H9 (cell line): ENCODE data around the gene ZNF169. TPM values are rescaled to one million over a fixed set of nuclear protein-coding genes. Genes with fewer than 3 reads are reported as not detected.
"Not testable (repeated sequence)": the region's sequence is repeated elsewhere in the genome, so short reads cannot be mapped to it uniquely, and the experiment has no call there.

Experiments
- DNase-seq: peaks from one replicate; pipeline ENCODE4 v3.0.0-alpha.2; 2017
- H2AFZ ChIP-seq: one replicate; pipeline ENCODE4 v1.6.1; 2013; ENCODE audit warnings: mild to moderate bottlenecking, low read length, control low read depth, moderate library complexity
- H2AK5ac ChIP-seq: 2 replicates; pipeline ENCODE4 v1.6.1; 2013; ENCODE audit warnings: low read length, control low read depth, mixed read lengths; ENCODE audit not compliant: insufficient read length
- H2BK120ac ChIP-seq: one replicate; pipeline ENCODE4 v1.6.1; 2013; ENCODE audit warnings: low read depth, mild to moderate bottlenecking, low read length, control low read depth, inconsistent platforms; ENCODE audit not compliant: poor library complexity, severe bottlenecking
- H2BK12ac ChIP-seq: 2 replicates; pipeline ENCODE4 v1.6.1; 2013; ENCODE audit warnings: low read length, control low read depth, mixed read lengths, low read depth; ENCODE audit not compliant: insufficient read length
- H2BK15ac ChIP-seq: 2 replicates; pipeline ENCODE4 v1.6.1; 2013; ENCODE audit warnings: low read depth, low read length, control low read depth
- H2BK20ac ChIP-seq: one replicate; pipeline ENCODE4 v1.6.1; 2013; ENCODE audit warnings: low read depth, mild to moderate bottlenecking, low read length, control low read depth, inconsistent platforms; ENCODE audit not compliant: poor library complexity, severe bottlenecking
- H2BK5ac ChIP-seq: 2 replicates; pipeline ENCODE4 v1.6.1; 2013; ENCODE audit warnings: low read length, control low read depth, mixed read lengths; ENCODE audit not compliant: insufficient read length
- H3K14ac ChIP-seq: 2 replicates; pipeline ENCODE4 v1.6.1; 2013; ENCODE audit warnings: low read length, control low read depth; ENCODE audit not compliant: insufficient read depth
- H3K18ac ChIP-seq: 2 replicates; pipeline ENCODE4 v1.6.1; 2013; ENCODE audit warnings: low read depth, mild to moderate bottlenecking, mixed read lengths, low read length, control low read depth; ENCODE audit not compliant: insufficient read length
- H3K23ac ChIP-seq: 2 replicates; pipeline ENCODE4 v1.6.1; 2013; ENCODE audit warnings: low read length, control low read depth, mixed read lengths, low read depth; ENCODE audit not compliant: insufficient read length
- H3K23me2 ChIP-seq: 2 replicates; pipeline ENCODE4 v1.6.1; 2013; ENCODE audit warnings: low read depth, mild to moderate bottlenecking, mixed read lengths, low read length, control low read depth; ENCODE audit not compliant: insufficient read length, poor library complexity, severe bottlenecking
- H3K27ac ChIP-seq: 2 replicates; pipeline ENCODE4 v1.5.1; 2013; ENCODE audit warnings: low read length, control low read depth, mixed read lengths, low read depth; ENCODE audit not compliant: insufficient read length
- H3K27me3 ChIP-seq: 2 replicates; pipeline ENCODE4 v1.6.1; 2013; ENCODE audit warnings: low read length, control low read depth, inconsistent platforms; ENCODE audit not compliant: insufficient read depth
- H3K4ac ChIP-seq: 2 replicates; pipeline ENCODE4 v1.6.1; 2013; ENCODE audit warnings: low read depth, mild to moderate bottlenecking, control low read depth, inconsistent platforms, low read length, moderate library complexity
- H3K4me1 ChIP-seq: 2 replicates; pipeline ENCODE4 v1.6.1; 2013; ENCODE audit warnings: low read length, control low read depth, inconsistent platforms; ENCODE audit not compliant: insufficient read depth
- H3K4me2 ChIP-seq: 2 replicates; pipeline ENCODE4 v1.6.1; 2013; ENCODE audit warnings: low read length, control low read depth, mixed read lengths; ENCODE audit not compliant: insufficient read length, insufficient read depth
- H3K56ac ChIP-seq: 2 replicates; pipeline ENCODE4 v1.6.1; 2013; ENCODE audit warnings: low read depth, mild to moderate bottlenecking, mixed read lengths, low read length, control low read depth; ENCODE audit not compliant: insufficient read length
- H3K79me1 ChIP-seq: 2 replicates; pipeline ENCODE4 v1.6.1; 2013; ENCODE audit warnings: low read depth, mild to moderate bottlenecking, moderate library complexity, low read length, control low read depth, inconsistent platforms; ENCODE audit not compliant: insufficient read depth, poor library complexity, severe bottlenecking
- H3K79me2 ChIP-seq: 2 replicates; pipeline ENCODE4 v1.6.1; 2013; ENCODE audit warnings: low read length, control low read depth, inconsistent platforms; ENCODE audit not compliant: insufficient read depth
- H3K9ac ChIP-seq: 2 replicates; pipeline ENCODE4 v1.6.1; 2013; ENCODE audit warnings: low read length, control low read depth, mixed read lengths; ENCODE audit not compliant: insufficient read length; ENCODE audit errors: extremely low read depth
- H3K9me3 ChIP-seq: one replicate; pipeline ENCODE4 v1.6.1; 2013; ENCODE audit warnings: low read depth, low read length, inconsistent platforms; ENCODE audit not compliant: control insufficient read depth
- H3T11ph ChIP-seq: one replicate; pipeline ENCODE4 v1.6.1; 2013; ENCODE audit warnings: mild to moderate bottlenecking, low read length, control low read depth, inconsistent platforms
- H4K20me1 ChIP-seq: one replicate; pipeline ENCODE4 v1.6.1; 2013; ENCODE audit not compliant: control insufficient read depth, insufficient read length, insufficient read depth
- H4K5ac ChIP-seq: 2 replicates; pipeline ENCODE4 v1.6.1; 2013; ENCODE audit warnings: low read depth, mild to moderate bottlenecking, mixed read lengths, low read length, control low read depth; ENCODE audit not compliant: insufficient read length
- H4K8ac ChIP-seq: replicated peaks from 2 replicates; pipeline ENCODE4 v1.6.1; 2013; ENCODE audit warnings: low read length, control low read depth, mixed read lengths, low read depth; ENCODE audit not compliant: insufficient read length
- H4K91ac ChIP-seq: 2 replicates; pipeline ENCODE4 v1.6.1; 2013; ENCODE audit warnings: low read depth, mild to moderate bottlenecking, moderate library complexity, mixed read lengths, low read length, control low read depth; ENCODE audit not compliant: insufficient read length
- H3K27ac Mint-ChIP-seq, 3 experiments: 2 replicates in 2 of 3; 3 replicates in 1 of 3; pipeline ENCODE4 v1.8.0; 2020 to 2021; ENCODE audit warnings: mixed read lengths in 3 of 3, mild to moderate bottlenecking in 1 of 3, moderate library complexity in 1 of 3
- H3K27me3 Mint-ChIP-seq: 2 replicates; pipeline ENCODE4 v1.8.0; 2021; ENCODE audit warnings: low read depth, mild to moderate bottlenecking, moderate library complexity, mixed read lengths
- H3K36me3 Mint-ChIP-seq, 3 experiments: 2 replicates in 2 of 3; 3 replicates in 1 of 3; pipeline ENCODE4 v1.8.0; 2020 to 2021; ENCODE audit warnings: low read depth in 3 of 3, mixed read lengths in 3 of 3; ENCODE audit not compliant: insufficient read depth in 1 of 3
- H3K4me1 Mint-ChIP-seq, 2 experiments: 2 replicates each; pipeline ENCODE4 v1.8.0; 2020; ENCODE audit warnings: mixed read lengths in 2 of 2
- H3K4me3 Mint-ChIP-seq, 2 experiments: 2 replicates in 1 of 2; 3 replicates in 1 of 2; pipeline ENCODE4 v1.8.0; 2020 to 2021; ENCODE audit warnings: mild to moderate bottlenecking in 2 of 2, mixed read lengths in 2 of 2, moderate library complexity in 1 of 2
- H3K9me3 Mint-ChIP-seq, 2 experiments: 2 replicates in 1 of 2; 3 replicates in 1 of 2; pipeline ENCODE4 v1.8.0; 2020; ENCODE audit warnings: mild to moderate bottlenecking in 2 of 2, mixed read lengths in 2 of 2, moderate library complexity in 1 of 2
- WGBS: extraction: QIAGEN DNeasy Blood & Tissue Kit; methylation state at CpG from one replicate; pipeline ENCODE4 v1.1.7; 2013; ENCODE audit warnings: missing lambda C conversion rate, low lambda C conversion rate, mixed read lengths; ENCODE audit not compliant: insufficient read length; ENCODE audit errors: extremely low coverage; 5-methylcytosine and 5-hydroxymethylcytosine counted together
- total RNA-seq: library from RNA; stranded (reverse); gene quantifications from 2 replicates; pipeline ENCODE4 v1.2.1, GENCODE V29; 2021
- TF ChIP-seq, protein P1 (sequence below): fragments of 200-600 bp; sonication (generic); conservative IDR thresholded peaks from 3 replicates; pipeline ENCODE4 v1.8.0; 2021; ENCODE audit warnings: antibody characterized with exemption, mild to moderate bottlenecking

ZNF169 gene
- total RNA-seq, 1 experiment from 2014 or later: 4.8 TPM

DNA sequence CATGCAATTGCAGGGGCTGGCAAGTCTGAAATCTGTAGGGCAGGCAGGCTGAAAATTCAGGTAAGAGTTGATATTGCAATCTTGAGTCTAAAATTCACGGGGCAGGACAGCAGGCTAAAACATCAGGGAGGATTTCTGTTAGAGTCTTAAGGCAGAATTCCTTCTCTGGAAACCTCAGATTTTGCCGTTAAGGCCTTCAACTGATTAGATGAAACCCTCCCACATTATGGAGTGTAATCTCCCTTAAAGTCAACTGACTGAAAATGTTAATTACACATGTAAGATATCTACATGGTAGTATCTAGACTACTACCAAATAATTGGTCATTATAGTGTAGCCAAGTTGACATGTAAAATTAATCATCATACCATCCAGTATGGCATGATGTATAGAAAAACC lies 3.1 kb upstream of the ZNF169 start:
- H3K4ac ChIP-seq: no peak overlapping the region
- no peak overlapping the region for H3K27ac ChIP-seq
- H4K8ac ChIP-seq: no peak overlapping the region
- no peaks in the 10 kb centered on the region for H4K20me1 ChIP-seq
- no peak for DNase-seq
- H2BK120ac ChIP-seq: no peak overlapping the region
- H2BK20ac ChIP-seq: no peak overlapping the region
- no peak overlapping the region for H3K18ac ChIP-seq
- Mint-ChIP-seq H3K9me3 (no peaks in the 10 kb centered on the region), H3K36me3 (peaks cover 0 to 5% (median 4%) of the 10 kb centered on the region in 3 experiments; a peak in 2 of 7 replicates), H3K4me1 (peaks cover 12 to 23% of the 10 kb centered on the region in 2 experiments), H3K27ac (no peak overlapping the region), H3K4me3 (no peak overlapping the region), H3K27me3 (peaks cover 2% of the 10 kb centered on the region; the same call in 1 of the 2 replicates)
- TF ChIP-seq, protein P1, sequence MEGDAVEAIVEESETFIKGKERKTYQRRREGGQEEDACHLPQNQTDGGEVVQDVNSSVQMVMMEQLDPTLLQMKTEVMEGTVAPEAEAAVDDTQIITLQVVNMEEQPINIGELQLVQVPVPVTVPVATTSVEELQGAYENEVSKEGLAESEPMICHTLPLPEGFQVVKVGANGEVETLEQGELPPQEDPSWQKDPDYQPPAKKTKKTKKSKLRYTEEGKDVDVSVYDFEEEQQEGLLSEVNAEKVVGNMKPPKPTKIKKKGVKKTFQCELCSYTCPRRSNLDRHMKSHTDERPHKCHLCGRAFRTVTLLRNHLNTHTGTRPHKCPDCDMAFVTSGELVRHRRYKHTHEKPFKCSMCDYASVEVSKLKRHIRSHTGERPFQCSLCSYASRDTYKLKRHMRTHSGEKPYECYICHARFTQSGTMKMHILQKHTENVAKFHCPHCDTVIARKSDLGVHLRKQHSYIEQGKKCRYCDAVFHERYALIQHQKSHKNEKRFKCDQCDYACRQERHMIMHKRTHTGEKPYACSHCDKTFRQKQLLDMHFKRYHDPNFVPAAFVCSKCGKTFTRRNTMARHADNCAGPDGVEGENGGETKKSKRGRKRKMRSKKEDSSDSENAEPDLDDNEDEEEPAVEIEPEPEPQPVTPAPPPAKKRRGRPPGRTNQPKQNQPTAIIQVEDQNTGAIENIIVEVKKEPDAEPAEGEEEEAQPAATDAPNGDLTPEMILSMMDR: no peak
- no peak overlapping the region for H4K5ac ChIP-seq
- H2BK15ac ChIP-seq: no peak overlapping the region
- no peak overlapping the region for H2BK12ac ChIP-seq
- H3K79me1 ChIP-seq: peaks cover 5% of the 10 kb centered on the region
- H3K23ac ChIP-seq: no peak overlapping the region
- peaks cover 3% of the 10 kb centered on the region; the same call in 1 of the 2 replicates for H3K79me2 ChIP-seq
- WGBS: no CpG with 5 or more reads among the region's 2 CpGs
- H3K27me3 ChIP-seq: no peaks in the 10 kb centered on the region
- peaks cover 5% of the 10 kb centered on the region for H3K23me2 ChIP-seq
- H2AK5ac ChIP-seq: no peak overlapping the region
- no peak overlapping the region for H3K9ac ChIP-seq
- no peak overlapping the region for H3K4me2 ChIP-seq
- H2AFZ ChIP-seq: no peak overlapping the region
- H2BK5ac ChIP-seq: no peak overlapping the region
- no peak overlapping the region for H3T11ph ChIP-seq
- no peak overlapping the region for H4K91ac ChIP-seq
- H3K4me1 ChIP-seq: no peaks in the 10 kb centered on the region; the same call in 1 of the 2 replicates
- H3K14ac ChIP-seq: no peak overlapping the region
- no peaks in the 10 kb centered on the region for H3K9me3 ChIP-seq
- no peak overlapping the region for H3K56ac ChIP-seq

DNA sequence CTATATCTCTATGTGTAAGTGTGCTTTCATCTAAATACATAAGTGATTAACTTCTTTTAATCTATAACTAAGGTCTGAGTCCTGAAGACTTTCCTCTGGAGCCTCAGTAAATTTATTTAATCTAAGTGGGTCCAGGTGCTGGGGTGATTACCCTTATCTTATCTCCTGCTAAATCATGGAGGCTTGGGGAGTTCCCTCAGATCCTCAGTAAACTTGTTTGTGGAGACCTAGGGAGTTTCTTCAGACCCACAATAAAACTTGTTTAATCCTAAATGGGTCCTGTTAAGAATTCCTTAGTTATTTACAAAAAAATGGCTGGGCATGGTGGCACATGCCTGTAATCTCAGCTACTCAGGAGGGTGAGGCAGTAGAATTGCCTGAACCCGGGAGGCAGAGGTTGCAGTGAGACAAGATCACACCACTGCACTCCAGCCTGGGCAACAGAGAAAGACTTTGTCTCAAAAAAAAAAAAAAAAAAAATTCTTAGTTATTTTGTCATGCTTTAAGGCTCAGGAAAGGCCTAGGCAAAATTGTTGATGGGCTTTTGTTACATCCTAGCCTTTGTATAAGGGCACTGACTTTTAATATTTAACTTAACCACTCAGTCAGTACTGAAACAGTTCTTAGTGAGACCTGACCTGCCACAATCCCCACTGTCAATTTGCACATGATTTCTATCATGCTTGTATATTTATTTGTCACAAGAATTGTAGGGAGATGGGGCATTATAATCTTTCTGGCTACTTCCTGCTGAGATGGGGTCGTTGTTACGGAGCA lies 6.7 kb downstream of the ZNF169 start:
- H3K56ac ChIP-seq, H2AFZ ChIP-seq, H4K20me1 ChIP-seq, H3K4me1 Mint-ChIP-seq, H3K27me3 ChIP-seq, H4K5ac ChIP-seq, H3K23me2 ChIP-seq, H2BK20ac ChIP-seq, H3K9me3 ChIP-seq, H3K27ac ChIP-seq, H3K4me3 Mint-ChIP-seq, H4K8ac ChIP-seq, H3K79me2 ChIP-seq, H3K14ac ChIP-seq, H2AK5ac ChIP-seq, H3K27me3 Mint-ChIP-seq, H3K9ac ChIP-seq, H4K91ac ChIP-seq, H3K4ac ChIP-seq, H2BK15ac ChIP-seq, H2BK12ac ChIP-seq, H3K23ac ChIP-seq, H2BK120ac ChIP-seq, H3K4me2 ChIP-seq, H2BK5ac ChIP-seq, DNase-seq, H3K79me1 ChIP-seq, H3T11ph ChIP-seq, H3K18ac ChIP-seq, H3K27ac Mint-ChIP-seq, H3K4me1 ChIP-seq: not testable (repeated sequence)
- WGBS: no CpG with 5 or more reads among the region's 3 CpGs
- Mint-ChIP-seq H3K9me3 (peaks cover 32% of the 10 kb centered on the region in 2 experiments), H3K36me3 (peaks cover 36 to 50% (median 40%) of the 10 kb centered on the region in 3 experiments)
